Ectodermal cell (in vitro differentiated cells): ENCODE data around the gene GALNT10.

ENCODE experiments used
- H3K27ac ChIP-seq: 2 replicates; pipeline ENCODE4 v1.7.0; 2013; ENCODE audit warnings: mild to moderate bottlenecking, low read depth, low read length; ENCODE audit not compliant: insufficient read depth, poor library complexity, severe bottlenecking
- H3K27me3 ChIP-seq: 2 replicates; pipeline ENCODE4 v1.7.0; 2013; ENCODE audit warnings: mild to moderate bottlenecking, low read length; ENCODE audit not compliant: insufficient read depth, control insufficient read depth, poor library complexity, severe bottlenecking
- H3K36me3 ChIP-seq: one replicate; pipeline ENCODE4 v1.7.0; 2013; ENCODE audit warnings: low read length; ENCODE audit not compliant: control insufficient read depth, insufficient read depth
- H3K4me1 ChIP-seq: one replicate; pipeline ENCODE4 v1.7.0; 2013; ENCODE audit warnings: low read length; ENCODE audit not compliant: control insufficient read depth, insufficient read depth
- H3K4me3 ChIP-seq: 2 replicates; pipeline ENCODE4 v1.7.0; 2013; ENCODE audit warnings: low read depth, low read length, control low read depth; ENCODE audit not compliant: insufficient read depth
- H3K9me3 ChIP-seq: 2 replicates; pipeline ENCODE4 v1.7.0; 2013; ENCODE audit warnings: mild to moderate bottlenecking, low read length, moderate library complexity; ENCODE audit not compliant: control insufficient read depth
- WGBS, 2 experiments: methylation state at CpG; one replicate each; pipeline ENCODE4 v1.1.7; 2013; ENCODE audit warnings: missing lambda C conversion rate in 2 of 2; 5-methylcytosine and 5-hydroxymethylcytosine counted together

Gene GALNT10

DNA sequence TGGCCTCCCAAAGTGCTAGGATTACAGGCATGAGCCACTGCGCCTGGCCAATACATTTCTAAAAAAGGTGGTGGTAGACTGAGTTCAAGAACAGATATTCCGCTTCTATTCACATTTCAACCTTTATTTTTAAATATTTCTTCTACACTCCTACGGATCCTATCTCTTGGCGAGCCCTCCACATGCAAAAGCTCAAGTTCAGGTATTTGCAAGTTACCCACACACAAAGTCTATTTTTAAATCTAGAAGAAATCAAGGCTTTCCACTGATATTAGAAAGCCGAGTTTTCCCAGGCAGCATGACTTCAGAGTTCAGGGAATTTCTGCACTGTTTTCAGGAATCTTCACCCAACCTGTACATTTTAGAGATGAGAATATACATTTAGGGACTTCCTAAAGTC, 153.9 kb downstream of the GALNT10 start:
- 94 to 96% methylated on average over 5 of the region's 5 CpGs for WGBS, 2 experiments
- Histone ChIP-seq H3K36me3 (no peaks in the 10 kb centered on the region), H3K9me3 (no peaks in the 10 kb centered on the region), H3K27ac (no peak overlapping the region), H3K27me3 (no peaks in the 10 kb centered on the region), H3K4me3 (no peak overlapping the region), H3K4me1 (no peaks in the 10 kb centered on the region)

DNA sequence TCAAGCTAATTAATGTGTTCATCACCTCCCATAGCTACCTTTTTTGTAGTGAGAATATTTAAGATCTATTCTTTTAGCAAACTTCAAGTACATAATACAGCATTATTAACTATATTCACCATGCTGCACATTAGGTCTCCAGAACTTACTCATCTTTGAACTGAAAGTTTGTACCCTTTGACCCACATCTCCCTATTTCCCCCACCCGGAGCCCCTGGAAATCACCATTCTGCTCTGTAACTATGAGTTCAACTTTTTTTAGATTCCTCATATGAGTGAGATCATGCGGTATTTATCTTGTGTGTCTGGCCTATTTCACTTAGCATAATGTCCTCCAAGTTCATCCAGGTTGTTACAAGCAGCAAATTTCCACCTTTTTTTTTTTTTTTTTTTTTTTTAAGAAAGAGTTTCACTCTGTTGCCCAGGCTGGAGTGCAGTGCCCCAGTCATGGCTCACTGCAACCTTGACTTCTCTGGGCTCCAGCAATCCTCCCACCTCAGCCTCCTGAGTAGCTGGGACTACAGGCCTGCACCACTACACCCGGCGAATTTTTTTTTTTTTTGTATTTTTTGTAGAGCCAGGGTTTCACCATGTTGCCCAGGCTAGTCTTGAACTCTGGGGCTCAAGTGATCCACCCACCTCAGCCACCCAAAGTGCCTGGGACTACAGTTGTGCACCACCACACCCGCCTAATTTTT, 154.9 kb downstream of the GALNT10 start:
- Histone ChIP-seq H3K36me3 (no peaks in the 10 kb centered on the region), H3K27me3 (no peaks in the 10 kb centered on the region), H3K4me3 (no peak overlapping the region), H3K9me3 (no peaks in the 10 kb centered on the region), H3K4me1 (no peaks in the 10 kb centered on the region), H3K27ac (no peak overlapping the region)
- 97% methylated on average over 4 of the region's 5 CpGs for WGBS, 2 experiments

DNA sequence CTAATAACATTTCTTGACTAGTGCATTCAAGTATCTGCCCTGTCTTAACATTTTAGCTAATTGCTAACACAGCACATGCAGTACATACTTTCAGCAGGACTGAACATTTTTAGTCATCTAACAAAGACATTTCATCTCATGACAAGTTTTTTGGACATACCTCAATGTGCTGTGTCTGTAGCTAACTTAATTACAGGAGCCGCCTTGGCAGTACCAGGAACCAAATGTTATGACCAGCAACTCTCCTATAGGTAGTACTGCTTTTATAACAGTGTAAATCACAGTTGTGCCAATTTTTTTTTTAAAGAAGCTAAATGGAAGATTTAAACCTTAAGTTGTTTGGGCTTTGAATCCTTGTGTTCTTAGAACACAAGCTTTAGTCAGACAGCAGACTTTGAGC, 155.9 kb downstream of the GALNT10 start:
- no peaks in the 10 kb centered on the region for H3K27me3 ChIP-seq
- H3K4me1 ChIP-seq = no peaks in the 10 kb centered on the region
- 86 to 89% methylated on average over 1 of the region's 1 CpG for WGBS, 2 experiments
- no peaks in the 10 kb centered on the region for H3K9me3 ChIP-seq
- H3K36me3 ChIP-seq = no peaks in the 10 kb centered on the region
- no peak overlapping the region for H3K27ac ChIP-seq
- H3K4me3 ChIP-seq = no peak overlapping the region

DNA sequence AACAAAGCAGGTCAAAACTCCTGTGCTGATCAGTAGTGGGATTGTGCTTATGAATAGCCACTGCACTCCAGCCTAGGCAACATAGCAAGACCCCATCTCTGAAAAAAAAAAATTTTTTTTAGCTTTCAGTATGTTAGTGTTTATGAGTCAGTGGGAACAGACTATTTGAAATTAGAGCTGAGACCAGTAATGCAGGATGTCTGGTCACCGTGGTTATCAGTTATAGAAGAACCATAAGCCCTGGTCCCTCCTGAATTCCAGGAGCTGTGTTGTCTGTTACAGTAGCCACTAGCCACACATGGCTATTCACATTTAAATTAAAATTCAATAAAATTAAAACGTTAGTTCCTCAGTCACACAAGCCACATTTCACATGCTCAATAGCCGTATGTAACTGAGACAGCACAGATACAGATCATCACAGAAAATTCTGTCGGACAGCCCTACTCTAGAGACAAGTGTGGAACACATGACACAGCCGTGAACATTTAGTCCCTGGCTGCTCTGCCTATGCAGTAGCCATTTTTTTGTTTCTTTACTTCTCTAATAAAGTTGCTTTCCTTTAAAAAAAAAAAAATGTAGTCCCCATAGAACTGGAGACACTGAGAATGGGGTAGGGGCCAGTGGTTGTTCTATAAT, 159.2 kb downstream of the GALNT10 start:
- Histone ChIP-seq H3K27ac (no peak overlapping the region), H3K27me3 (no peaks in the 10 kb centered on the region), H3K4me1 (peaks cover 9% of the 10 kb centered on the region), H3K36me3 (no peaks in the 10 kb centered on the region), H3K4me3 (no peak overlapping the region), H3K9me3 (no peaks in the 10 kb centered on the region)
- 86 to 94% methylated on average over 5 of the region's 5 CpGs for WGBS, 2 experiments

DNA sequence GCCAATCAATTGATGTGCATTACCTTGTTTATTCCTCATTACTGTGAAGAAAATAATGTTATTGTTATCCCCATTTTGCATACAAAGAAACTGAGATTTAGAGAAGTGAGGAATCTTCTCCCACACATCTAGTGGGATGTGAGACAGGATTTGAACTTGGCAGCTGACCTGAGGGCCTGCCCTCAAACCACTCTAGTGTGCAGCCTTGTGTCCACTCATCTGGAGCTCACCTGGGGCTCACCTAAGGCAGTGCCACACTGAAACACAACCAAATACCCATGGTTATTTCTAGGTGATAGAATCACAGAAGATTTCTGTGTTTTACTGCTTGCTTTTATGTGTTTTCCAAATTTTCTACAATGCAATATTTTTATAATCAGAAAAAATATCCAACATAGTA, 160.6 kb downstream of the GALNT10 start:
- H3K27me3 ChIP-seq = no peaks in the 10 kb centered on the region
- no peaks in the 10 kb centered on the region for H3K9me3 ChIP-seq
- no peaks in the 10 kb centered on the region for H3K36me3 ChIP-seq
- no peak overlapping the region for H3K27ac ChIP-seq
- peaks cover 18% of the 10 kb centered on the region for H3K4me1 ChIP-seq
- no peak overlapping the region for H3K4me3 ChIP-seq

DNA sequence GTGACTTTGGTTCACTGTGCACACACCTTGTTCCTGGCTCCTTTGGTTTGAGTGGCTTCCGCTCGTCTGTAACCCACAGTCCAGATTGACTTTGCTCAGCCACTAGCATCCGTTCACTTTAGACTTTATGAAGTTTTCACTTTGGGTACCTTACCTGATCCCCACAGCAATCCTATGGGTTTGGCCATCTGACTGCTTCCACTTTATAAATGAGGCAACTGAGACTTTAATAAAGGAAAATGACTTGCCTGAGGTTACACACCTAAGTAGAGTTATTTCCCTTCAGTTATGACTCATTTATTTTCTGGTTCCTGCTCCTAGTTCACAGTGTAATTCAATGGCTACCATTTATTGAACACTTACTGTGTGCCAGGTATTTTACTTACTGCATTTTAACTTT, 161.0 kb downstream of the GALNT10 start:
- 95% methylated on average over 3 of the region's 3 CpGs for WGBS, 2 experiments
- Histone ChIP-seq H3K36me3 (no peaks in the 10 kb centered on the region), H3K27me3 (no peaks in the 10 kb centered on the region), H3K27ac (no peak overlapping the region), H3K9me3 (no peaks in the 10 kb centered on the region), H3K4me1 (peaks cover 18% of the 10 kb centered on the region), H3K4me3 (no peak overlapping the region)

DNA sequence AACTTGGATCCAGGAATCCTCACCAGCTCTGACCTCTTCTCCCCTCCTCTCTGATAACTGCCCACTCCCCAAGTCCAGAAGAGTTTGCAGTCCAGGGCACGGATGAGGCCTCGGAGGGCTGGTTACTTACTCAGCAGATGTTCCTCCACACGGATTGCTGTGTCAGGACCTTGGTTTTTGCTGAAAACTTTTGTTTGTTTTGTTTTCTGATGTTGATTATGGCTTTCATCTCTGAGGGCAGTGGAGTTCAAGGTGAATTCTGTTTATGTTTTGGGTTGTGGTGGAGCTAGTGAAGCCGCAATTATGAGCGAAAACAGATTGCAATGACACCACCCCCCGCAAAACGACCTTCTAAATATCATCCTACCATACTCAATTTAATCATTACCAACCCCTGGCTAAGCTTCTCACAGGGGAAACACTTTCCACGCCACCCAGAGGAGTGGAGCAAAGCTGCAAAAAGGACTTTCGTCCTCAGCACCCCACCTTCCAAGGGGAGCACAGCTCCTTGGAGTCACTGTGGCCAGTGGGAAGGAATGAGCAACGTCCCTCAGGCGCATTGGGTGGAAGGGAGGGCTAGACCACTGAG, 162.5 kb downstream of the GALNT10 start:
- H3K36me3 ChIP-seq = no peaks in the 10 kb centered on the region
- no peak overlapping the region for H3K4me3 ChIP-seq
- peaks cover 18% of the 10 kb centered on the region for H3K4me1 ChIP-seq
- no peaks in the 10 kb centered on the region for H3K9me3 ChIP-seq
- H3K27ac ChIP-seq = no peak overlapping the region
- 87 to 89% methylated on average over 11 of the region's 11 CpGs for whole genome bisulfite sequencing, 2 experiments
- no peaks in the 10 kb centered on the region for H3K27me3 ChIP-seq

DNA sequence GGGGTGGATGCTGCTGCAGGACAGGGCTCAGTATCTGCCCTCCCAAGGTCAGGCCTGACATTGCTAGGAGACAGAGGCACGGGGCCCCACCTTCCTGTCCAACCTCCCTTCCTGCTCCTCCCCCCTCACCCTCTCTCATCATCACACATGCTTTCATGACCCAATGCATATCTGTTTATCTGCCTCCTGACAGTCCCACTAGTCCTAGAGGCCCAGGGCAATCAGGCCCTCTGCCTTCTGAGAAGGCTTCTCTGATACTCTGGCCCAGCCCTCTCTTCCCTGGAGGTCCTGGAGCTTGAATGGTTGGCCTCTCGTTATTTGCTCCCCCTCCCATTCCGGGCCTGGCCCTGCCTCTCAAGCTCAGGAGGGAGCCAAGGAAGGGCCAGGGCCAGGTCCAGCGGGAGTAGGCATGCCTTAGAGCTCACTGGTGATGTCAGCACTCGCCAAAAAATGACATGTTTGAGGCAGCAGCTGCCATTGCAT, 164.6 kb downstream of the GALNT10 start:
- Histone ChIP-seq H3K4me1 (peaks cover 18% of the 10 kb centered on the region), H3K9me3 (no peaks in the 10 kb centered on the region), H3K27me3 (no peaks in the 10 kb centered on the region), H3K36me3 (no peaks in the 10 kb centered on the region), H3K4me3 (no peak overlapping the region), H3K27ac (no peak overlapping the region)
- WGBS, 2 experiments = 38 to 44% methylated on average over 5 of the region's 5 CpGs

DNA sequence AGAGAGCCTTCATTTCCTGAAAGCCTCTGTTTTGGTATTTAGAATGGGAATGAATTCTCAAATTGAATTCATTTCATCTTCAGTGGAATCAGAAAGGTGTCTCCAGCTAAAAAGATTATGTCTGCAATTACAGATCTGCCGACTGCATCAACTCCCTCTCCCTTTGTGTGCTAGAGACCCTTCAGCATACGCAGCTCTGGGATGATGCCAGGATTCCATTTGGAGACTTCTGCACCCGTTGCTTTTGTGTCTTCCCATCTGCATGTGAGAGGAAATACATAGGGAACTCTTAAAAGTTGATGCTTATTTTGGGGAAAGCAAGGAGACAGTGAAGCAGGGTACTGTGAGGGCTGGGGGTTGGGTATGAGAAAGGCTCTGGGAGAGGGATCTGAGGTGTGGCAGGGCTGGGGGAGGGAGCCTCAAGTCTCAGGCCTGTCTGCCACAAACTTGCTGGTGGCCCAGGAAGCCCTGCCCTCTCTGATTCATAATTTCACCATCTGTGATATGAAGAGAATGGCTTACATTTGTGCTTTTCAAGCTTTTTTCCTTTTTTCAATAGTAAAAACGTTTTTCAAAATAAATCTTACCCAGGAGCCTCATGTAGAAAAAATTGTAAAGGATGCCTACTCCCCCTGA, 165.6 kb downstream of the GALNT10 start:
- WGBS, 2 experiments = 76 to 82% methylated on average over 3 of the region's 4 CpGs
- no peak overlapping the region for H3K27ac ChIP-seq

DNA sequence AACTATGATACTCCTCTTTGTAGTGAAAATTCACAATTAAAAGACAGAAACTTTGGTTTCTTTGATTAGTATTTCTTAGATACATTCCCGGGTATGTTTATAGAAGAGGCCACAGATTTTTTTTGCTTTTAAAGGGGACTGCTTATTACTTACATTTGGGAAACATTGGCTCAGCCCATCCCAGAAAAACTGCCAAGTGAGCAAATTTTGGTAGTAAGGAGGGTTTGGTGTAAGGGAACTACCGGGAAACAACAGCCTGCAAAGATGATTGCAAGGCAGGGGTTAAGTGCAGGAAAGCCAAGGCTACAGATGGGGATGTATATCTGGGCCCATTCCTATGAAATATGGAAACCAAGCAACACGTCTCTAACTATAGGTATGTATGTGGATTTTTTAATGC, 166.4 kb downstream of the GALNT10 start:
- H3K36me3 ChIP-seq = no peaks in the 10 kb centered on the region
- no peaks in the 10 kb centered on the region for H3K9me3 ChIP-seq
- WGBS, 2 experiments = 92% methylated on average over 2 to 3 of the region's 3 CpGs
- no peaks in the 10 kb centered on the region for H3K27me3 ChIP-seq
- no peak overlapping the region for H3K4me3 ChIP-seq
- peaks cover 18% of the 10 kb centered on the region for H3K4me1 ChIP-seq
- no peak overlapping the region for H3K27ac ChIP-seq

More for the DNA sequence above, 165.6 kb downstream of the GALNT10 start:
- Histone ChIP-seq H3K4me1 (peaks cover 18% of the 10 kb centered on the region), H3K9me3 (no peaks in the 10 kb centered on the region), H3K36me3 (no peaks in the 10 kb centered on the region), H3K27me3 (no peaks in the 10 kb centered on the region), H3K4me3 (no peak overlapping the region)
